NCI-H1092 treated with DMSO at 0.1 percent for 48 hours (cell line): ENCODE data around the gene HBEGF.

Experiments
- DNase-seq: peaks from one replicate; lab custom pipeline; 2025; lab: John Stamatoyannopoulos, UW

HBEGF gene

GRCh38 chr5:140336388-140336787, 10.0 kb downstream of the HBEGF start:
- no peak for DNase-seq

GRCh38 chr5:140331638-140332037, 14.8 kb downstream of the HBEGF start:
- no peak for DNase-seq

GRCh38 chr5:140329739-140330481, 16.5 kb downstream of the HBEGF start:
- DNase-seq, result no peak

GRCh38 chr5:140328036-140328764, 18.2 kb downstream of the HBEGF start:
- no peak for DNase-seq

GRCh38 chr5:140327589-140327988, 18.8 kb downstream of the HBEGF start:
- DNase-seq, result no peak

- no peak for DNase-seq
Measured at GRCh38 chr5:140325486-140325885, 20.9 kb downstream of the HBEGF start.

GRCh38 chr5:140324617-140325241, 21.7 kb downstream of the HBEGF start:
- no peak for DNase-seq

- DNase-seq, result no peak
Measured at GRCh38 chr5:140324041-140324600, 22.3 kb downstream of the HBEGF start.

- peak; percentile 62 for DNase-seq
Measured at GRCh38 chr5:140322751-140323731, 23.4 kb downstream of the HBEGF start.

- DNase-seq, result no peak
Measured at GRCh38 chr5:140321796-140322195, 24.6 kb downstream of the HBEGF start.

- no peak for DNase-seq
Measured at GRCh38 chr5:140319833-140320232, 26.6 kb downstream of the HBEGF start.

- no peak for DNase-seq
Measured at GRCh38 chr5:140318792-140319191, 27.6 kb downstream of the HBEGF start.

- DNase-seq, result no peak
Measured at GRCh38 chr5:140317859-140318258, 28.5 kb downstream of the HBEGF start.

GRCh38 chr5:140312791-140313189, 33.6 kb downstream of the HBEGF start:
- DNase-seq, result no peak

GRCh38 chr5:140312067-140312790, 34.2 kb downstream of the HBEGF start:
- no peak for DNase-seq

GRCh38 chr5:140311011-140311467, 35.4 kb downstream of the HBEGF start:
- DNase-seq, result no peak

- DNase-seq, result no peak
Measured at GRCh38 chr5:140310434-140310833, 36.0 kb downstream of the HBEGF start.

GRCh38 chr5:140309706-140310249, 36.6 kb downstream of the HBEGF start:
- no peak for DNase-seq

GRCh38 chr5:140305471-140305870, 40.9 kb downstream of the HBEGF start:
- DNase-seq, result no peak

- DNase-seq, result no peak
Measured at GRCh38 chr5:140303966-140304365, 42.4 kb downstream of the HBEGF start.
